ENCODE results near the gene ENDOD1.

- TF ChIP-seq CTCF (conservative IDR thresholded peaks at IDR 0.05; ENCODE audit: low read depth, low read length): no peak
- no peak for TF ChIP-seq EZH2phosphoT487 (IDR thresholded peaks at IDR 0.05; ENCODE audit: borderline replicate concordance, low read length)
These were observed 33.9 kb downstream of the ENDOD1 start for GRCh38 chr11:95123556-95123955.
